CD4-positive, CD25-positive, alpha-beta regulatory T cell (primary cell): ENCODE data around the gene CENATAC. TPM values are rescaled to one million over a fixed set of nuclear protein-coding genes. Genes with fewer than 3 reads are reported as not detected.

Experiments
- ATAC-seq, 2 donors: fragments of 150-1000 bp; cut with Tn5 transposase; one replicate each; pipeline ENCODE4 v1.10.0; 2021; ENCODE audit warnings: low read depth in 2 of 2, moderate number of reproducible peaks in 2 of 2, moderate library complexity in 1 of 2
- DNase-seq, 3 donors: peaks; one replicate each; pipeline versions ENCODE4 v3.0.0 to v3.0.0-alpha.2; 2012 to 2022; ENCODE audit warnings: mixed read lengths in 1 of 3
- H3K27ac ChIP-seq: one replicate; pipeline ENCODE4 v1.7.0; 2013; ENCODE audit warnings: mild to moderate bottlenecking, low read length; ENCODE audit not compliant: insufficient read depth, poor library complexity, severe bottlenecking
- H3K27me3 ChIP-seq: one replicate; pipeline ENCODE4 v1.7.0; 2013; ENCODE audit warnings: low read length; ENCODE audit not compliant: control insufficient read depth, insufficient read depth
- H3K36me3 ChIP-seq: one replicate; pipeline ENCODE4 v1.7.0; 2013; ENCODE audit warnings: mild to moderate bottlenecking, low read length, moderate library complexity; ENCODE audit not compliant: control insufficient read depth, insufficient read depth
- H3K4me1 ChIP-seq: 2 replicates; pipeline ENCODE4 v1.7.0; 2013; ENCODE audit warnings: mild to moderate bottlenecking, low read length; ENCODE audit not compliant: insufficient read depth, control insufficient read depth, poor library complexity, severe bottlenecking
- H3K4me3 ChIP-seq: one replicate; pipeline ENCODE4 v1.7.0; 2013; ENCODE audit warnings: low read depth, mild to moderate bottlenecking, low read length, moderate library complexity
- H3K9me3 ChIP-seq, 2 experiments: 1 replicate in 1 of 2; 2 replicates in 1 of 2; pipeline ENCODE4 v1.7.0; 2013; ENCODE audit warnings: low read length in 2 of 2, mild to moderate bottlenecking in 1 of 2, moderate library complexity in 1 of 2; ENCODE audit not compliant: control insufficient read depth in 2 of 2
- H3K27ac Mint-ChIP-seq, 3 donors: one replicate each; pipeline ENCODE4 v1.8.0; 2020 to 2022; ENCODE audit warnings: mild to moderate bottlenecking in 3 of 3, mixed read lengths in 3 of 3, moderate library complexity in 2 of 3
- H3K27me3 Mint-ChIP-seq: one replicate; pipeline ENCODE4 v1.8.0; 2022; ENCODE audit warnings: mild to moderate bottlenecking, mixed read lengths
- H3K36me3 Mint-ChIP-seq: one replicate; pipeline ENCODE4 v1.8.0; 2020; ENCODE audit warnings: mixed read lengths
- H3K4me1 Mint-ChIP-seq, 4 donors: one replicate each; pipeline ENCODE4 v1.8.0; 2020 to 2022; ENCODE audit warnings: mixed read lengths in 4 of 4, mild to moderate bottlenecking in 1 of 4
- H3K4me3 Mint-ChIP-seq, 4 donors: one replicate each; pipeline ENCODE4 v1.8.0; 2020 to 2022; ENCODE audit warnings: mild to moderate bottlenecking in 4 of 4, mixed read lengths in 4 of 4, moderate library complexity in 3 of 4
- H3K9me3 Mint-ChIP-seq, 7 donors: one replicate each; pipeline ENCODE4 v1.8.0; 2020 to 2022; ENCODE audit warnings: mixed read lengths in 7 of 7, mild to moderate bottlenecking in 3 of 7, moderate library complexity in 2 of 7
- polyA plus RNA-seq, 4 donors: library from polyadenylated mRNA; unstranded; fragments of 300-500 nt; fragmentation: Illumina TruSeq; gene quantifications; one replicate each; pipeline ENCODE4 v1.2.3, GENCODE V29; 2021
- total RNA-seq: library from RNA; stranded (reverse); gene quantifications from one replicate; pipeline ENCODE4 v1.2.3, GENCODE V29; 2022

The CENATAC gene
- total and polyA plus RNA-seq, 5 donors from 2014 or later = 10.0 to 116 (median 11.9) TPM

GRCh38 chr11:119049081-119049480, 51.1 kb downstream of the CENATAC start:
- H3K4me3 ChIP-seq = no peak overlapping the region
- H3K27ac Mint-ChIP-seq = peak overlapping the region in 1 of 3 donors; percentile 60
- no peaks in the 10 kb centered on the region for H3K9me3 ChIP-seq
- H3K27me3 Mint-ChIP-seq = no peaks in the 10 kb centered on the region
- no peak overlapping the region for H3K27ac ChIP-seq
- H3K4me1 ChIP-seq = peaks cover 15% of the 10 kb centered on the region
- no peaks in the 10 kb centered on the region for H3K9me3 Mint-ChIP-seq
- H3K36me3 ChIP-seq = peaks cover 68% of the 10 kb centered on the region
- no peaks in the 10 kb centered on the region for H3K27me3 ChIP-seq
- H3K4me3 Mint-ChIP-seq = no peak overlapping the region
- no peak for ATAC-seq
- peaks cover 0 to 28% (median 6%) of the 10 kb centered on the region in 4 donors for H3K4me1 Mint-ChIP-seq
- peaks cover 48% of the 10 kb centered on the region for H3K36me3 Mint-ChIP-seq
- DNase-seq = no peak

- Histone ChIP-seq H3K36me3 (peaks cover 75% of the 10 kb centered on the region), H3K9me3 (no peaks in the 10 kb centered on the region), H3K4me1 (peaks cover 23% of the 10 kb centered on the region), H3K27me3 (no peaks in the 10 kb centered on the region), H3K27ac (peak overlapping the region; percentile 68), H3K4me3 (no peak overlapping the region)
- Mint-ChIP-seq H3K4me3 (peak overlapping the region in 3 of 4 donors; percentile 8 to 68 (median 61)), H3K9me3 (no peaks in the 10 kb centered on the region), H3K27ac (peak overlapping the region; percentile 78 to 83 (median 80)), H3K36me3 (peaks cover 51% of the 10 kb centered on the region), H3K4me1 (peaks cover 6 to 46% (median 18%) of the 10 kb centered on the region in 4 donors), H3K27me3 (no peaks in the 10 kb centered on the region)
- DNase-seq (peak in 2 of 3 donors; percentile 25 to 37), ATAC-seq (peak; percentile 20 to 23)
Observed at GRCh38 chr11:119051440-119052162, 53.7 kb downstream of the CENATAC start.

GRCh38 chr11:119052163-119052814, 54.4 kb downstream of the CENATAC start:
- peak overlapping the region; percentile 37 to 80 (median 78) for H3K27ac Mint-ChIP-seq
- Histone ChIP-seq H3K9me3 (no peaks in the 10 kb centered on the region), H3K36me3 (peaks cover 70% of the 10 kb centered on the region), H3K27me3 (no peaks in the 10 kb centered on the region), H3K27ac (peak overlapping the region; percentile 68), H3K4me3 (no peak overlapping the region), H3K4me1 (peaks cover 24% of the 10 kb centered on the region)
- H3K4me3 Mint-ChIP-seq = peak overlapping the region in 2 of 4 donors; percentile 61 to 68
- DNase-seq (no peak), ATAC-seq (no peak)
- peaks cover 6 to 48% (median 21%) of the 10 kb centered on the region in 4 donors for H3K4me1 Mint-ChIP-seq
- no peaks in the 10 kb centered on the region for H3K9me3 Mint-ChIP-seq
- H3K36me3 Mint-ChIP-seq = peaks cover 48% of the 10 kb centered on the region
- H3K27me3 Mint-ChIP-seq = no peaks in the 10 kb centered on the region

- Mint-ChIP-seq H3K36me3 (peaks cover 38% of the 10 kb centered on the region), H3K4me1 (peaks cover 6 to 60% (median 28%) of the 10 kb centered on the region in 4 donors), H3K27ac (no peak overlapping the region), H3K27me3 (no peaks in the 10 kb centered on the region), H3K4me3 (peak overlapping the region; percentile 63 to 97 (median 70)), H3K9me3 (no peaks in the 10 kb centered on the region)
- H3K9me3 ChIP-seq = no peaks in the 10 kb centered on the region
- DNase-seq (no peak), ATAC-seq (no peak)
- H3K4me3 ChIP-seq = no peak overlapping the region
- H3K4me1 ChIP-seq = peaks cover 34% of the 10 kb centered on the region
- peaks cover 48% of the 10 kb centered on the region for H3K36me3 ChIP-seq
- H3K27ac ChIP-seq = no peak overlapping the region
- no peaks in the 10 kb centered on the region for H3K27me3 ChIP-seq
Observed at GRCh38 chr11:119054418-119054817, 56.5 kb downstream of the CENATAC start.

GRCh38 chr11:119055901-119056300, 58.0 kb downstream of the CENATAC start:
- H3K36me3 Mint-ChIP-seq = peaks cover 29% of the 10 kb centered on the region
- H3K4me1 Mint-ChIP-seq = peaks cover 6 to 58% (median 26%) of the 10 kb centered on the region in 4 donors

GRCh38 chr11:119056421-119056999, 58.6 kb downstream of the CENATAC start:
- DNase-seq = peak; percentile 40 to 52 (median 48)
- Histone ChIP-seq H3K9me3 (no peaks in the 10 kb centered on the region), H3K4me3 (peak overlapping the region; percentile 77), H3K36me3 (peaks cover 37% of the 10 kb centered on the region), H3K27me3 (no peaks in the 10 kb centered on the region), H3K27ac (peak overlapping the region; percentile 92), H3K4me1 (peaks cover 26% of the 10 kb centered on the region)
- no peaks in the 10 kb centered on the region for H3K9me3 Mint-ChIP-seq
- peak overlapping the region in 2 of 3 donors; percentile 97 for H3K27ac Mint-ChIP-seq
- peak overlapping the region; percentile 96 to 99 (median 98) for H3K4me3 Mint-ChIP-seq
- peaks cover 24% of the 10 kb centered on the region for H3K36me3 Mint-ChIP-seq
- ATAC-seq = no peak
- no peaks in the 10 kb centered on the region for H3K27me3 Mint-ChIP-seq
- peaks cover 6 to 52% (median 23%) of the 10 kb centered on the region in 4 donors for H3K4me1 Mint-ChIP-seq

More at GRCh38 chr11:119055901-119056300, 58.0 kb downstream of the CENATAC start:
- peaks cover 32% of the 10 kb centered on the region for H3K4me1 ChIP-seq
- H3K4me3 ChIP-seq = peak overlapping the region; percentile 77
- peak overlapping the region; percentile 92 for H3K27ac ChIP-seq
- DNase-seq (peak in 1 of 3 donors; percentile 55), ATAC-seq (no peak)
- no peaks in the 10 kb centered on the region for H3K9me3 Mint-ChIP-seq
- no peaks in the 10 kb centered on the region for H3K27me3 Mint-ChIP-seq
- no peaks in the 10 kb centered on the region for H3K9me3 ChIP-seq
- H3K27ac Mint-ChIP-seq = peak overlapping the region; percentile 90 to 97 (median 94)
- peaks cover 42% of the 10 kb centered on the region for H3K36me3 ChIP-seq
- peak overlapping the region; percentile 86 to 98 (median 95) for H3K4me3 Mint-ChIP-seq
- no peaks in the 10 kb centered on the region for H3K27me3 ChIP-seq

- Histone ChIP-seq H3K9me3 (no peaks in the 10 kb centered on the region), H3K4me3 (peak within 1 kb of the TSS; percentile 89), H3K36me3 (peaks cover 30% of the 10 kb centered on the region), H3K27ac (peak within 1 kb of the TSS; percentile 92), H3K4me1 (peaks cover 19% of the 10 kb centered on the region), H3K27me3 (no peaks in the 10 kb centered on the region)
- DNase-seq (peak; percentile 98), ATAC-seq (peak; percentile 95)
- Mint-ChIP-seq H3K36me3 (peaks cover 24% of the 10 kb centered on the region), H3K4me3 (peak within 1 kb of the TSS; percentile 96 to 99 (median 98)), H3K4me1 (peaks cover 6 to 46% (median 22%) of the 10 kb centered on the region in 4 donors), H3K27ac (peak within 1 kb of the TSS; percentile 97 to 98 (median 97)), H3K27me3 (no peaks in the 10 kb centered on the region), H3K9me3 (no peaks in the 10 kb centered on the region)
Observed at GRCh38 chr11:119057000-119057769, 59.2 kb downstream of the CENATAC start, which contains the start of gene HYOU1. Gene HYOU1 (minus strand): TSS chr11:119057205. CDS start chr11:119056160, 1,045 bp downstream.
